Forelimb muscle (tissue), 1 donor: ENCODE results near the gene NUDT14. TPM values are rescaled to one million over a fixed set of nuclear protein-coding genes. Genes with fewer than 3 reads are reported as not detected.

ENCODE experiments used
- DNase-seq: peaks from one replicate; pipeline ENCODE4 v3.0.0-alpha.2; 2013; ENCODE audit warnings: low read depth
- polyA plus RNA-seq: library from polyadenylated mRNA; unstranded; fragments of 120-200 nt; gene quantifications from one replicate; pipeline ENCODE4 v1.2.1, GENCODE V29; 2013; ENCODE audit not compliant: insufficient read length

Gene NUDT14
- polyA plus RNA-seq, 1 donor, result 12.2 TPM

- no peak for DNase-seq
Measured at GRCh38 chr14:105159344-105159743, 21.8 kb downstream of the NUDT14 start.

- no peak for DNase-seq
Measured at GRCh38 chr14:105158794-105159193, 22.3 kb downstream of the NUDT14 start.

DNA sequence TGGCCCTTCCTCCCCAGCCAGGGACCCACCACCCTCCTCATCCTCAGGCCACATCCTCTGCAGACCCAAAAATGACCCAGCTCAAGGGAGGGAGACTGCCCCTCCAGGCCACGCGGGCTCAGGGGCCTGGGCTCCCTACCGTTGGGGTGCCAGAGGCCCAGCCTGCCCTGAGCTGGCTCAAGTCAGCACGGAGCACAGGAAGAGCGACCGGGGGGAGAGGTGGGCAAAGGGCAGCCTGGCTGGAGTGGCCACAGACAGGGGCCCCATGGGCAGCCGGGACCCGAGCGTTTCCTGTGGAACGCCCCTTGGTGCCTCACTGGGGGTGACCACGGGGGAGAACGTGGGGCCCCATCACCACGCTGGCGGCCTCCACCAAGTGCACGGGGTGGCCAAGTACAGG, 23.2 kb downstream of the NUDT14 start:
- no peak for DNase-seq

DNA sequence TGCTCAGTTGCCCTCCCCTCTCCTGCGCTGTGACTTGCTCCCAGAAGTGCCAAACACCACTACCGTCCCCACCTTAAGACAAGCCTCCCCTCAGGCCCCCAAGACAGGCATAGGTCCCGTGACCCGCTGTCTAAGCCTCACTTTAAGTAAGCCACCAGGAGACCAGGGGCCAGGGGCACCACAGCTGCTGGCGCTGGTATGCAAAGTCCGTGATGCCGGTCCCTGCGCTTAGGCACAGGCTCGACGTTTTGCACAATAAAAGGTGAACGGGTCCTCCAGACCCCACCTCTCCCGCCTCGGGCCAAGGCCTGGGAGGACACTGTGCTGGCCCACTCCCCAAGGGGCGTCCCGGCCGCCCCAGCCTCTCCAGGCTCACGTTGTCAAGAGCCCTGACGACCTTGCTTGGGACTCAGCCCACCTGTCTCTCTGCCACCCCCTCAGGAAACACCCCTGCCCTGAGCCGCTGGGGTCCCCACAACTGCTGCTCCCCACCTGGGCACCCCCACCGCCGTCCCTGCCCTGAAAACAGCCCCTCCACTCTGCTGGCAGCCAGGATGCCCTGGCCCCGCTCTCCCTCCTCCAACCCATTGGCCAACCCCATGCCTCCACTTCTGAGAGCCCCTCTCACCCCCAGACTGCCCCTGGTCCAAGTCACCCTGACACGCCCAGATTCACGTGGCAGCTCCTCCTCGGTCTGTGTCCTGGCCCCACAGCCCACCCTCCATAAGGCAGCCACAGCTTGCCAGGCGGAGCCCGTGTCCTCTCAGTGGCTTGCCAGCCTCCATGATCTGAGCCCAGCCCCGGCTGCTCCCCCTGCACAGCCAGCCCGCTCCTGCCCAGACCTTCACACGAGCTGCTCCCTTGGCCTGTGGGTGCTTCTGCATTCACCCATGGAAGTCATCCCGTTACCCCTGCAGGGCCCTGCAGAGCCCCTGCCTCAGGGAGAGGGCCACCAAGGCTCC, 24.4 kb downstream of the NUDT14 start:
- DNase-seq, result no peak

GRCh38 chr14:105155681-105156413, 25.3 kb downstream of the NUDT14 start:
- no peak for DNase-seq

- no peak for DNase-seq
Measured at GRCh38 chr14:105155071-105155651, 26.0 kb downstream of the NUDT14 start.

- no peak for DNase-seq
Measured at GRCh38 chr14:105154476-105154871, 26.6 kb downstream of the NUDT14 start.

GRCh38 chr14:105153739-105154475, 27.2 kb downstream of the NUDT14 start:
- no peak for DNase-seq

DNA sequence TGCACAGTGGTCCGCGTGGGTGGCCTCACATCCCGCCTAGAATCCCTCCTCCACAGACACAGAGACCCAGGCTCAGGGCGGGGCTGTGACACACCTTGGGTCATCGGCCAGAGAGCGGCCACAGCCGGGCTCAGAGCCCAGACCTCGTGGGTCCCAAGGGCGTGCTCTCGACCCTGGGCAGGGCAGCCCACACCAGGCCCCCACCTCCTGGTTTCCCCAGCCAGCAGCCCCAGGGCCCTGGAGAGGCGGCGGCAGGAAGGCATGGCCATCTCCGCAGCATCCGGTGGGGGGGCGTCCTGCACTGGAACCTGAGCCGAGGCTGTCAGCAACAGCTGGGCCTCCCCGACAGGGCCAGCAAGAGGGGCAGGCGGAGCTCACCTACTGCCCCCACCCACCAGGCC, 27.8 kb downstream of the NUDT14 start:
- no peak for DNase-seq

DNA sequence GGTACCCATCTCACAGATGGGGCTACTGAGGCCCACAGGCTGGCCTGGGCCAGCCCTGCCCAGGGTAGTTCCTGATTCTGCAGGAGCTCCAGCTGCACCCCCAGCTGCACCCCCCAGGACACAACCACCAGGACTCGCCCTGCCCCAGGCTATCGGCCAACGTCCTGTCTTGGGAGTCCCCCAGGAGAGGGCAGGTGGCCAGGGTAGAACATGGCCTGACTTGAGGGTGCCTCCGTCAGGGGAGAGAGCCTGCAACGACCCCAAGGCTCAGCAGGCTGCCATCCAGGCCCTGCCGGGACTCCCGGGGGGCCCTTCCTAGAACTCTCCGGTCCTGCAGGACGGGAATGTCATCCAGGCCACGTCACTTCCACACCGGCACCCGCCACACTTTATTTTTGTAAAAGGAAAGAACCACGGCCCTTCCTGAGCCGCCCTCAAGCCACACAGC, 28.3 kb downstream of the NUDT14 start:
- no peak for DNase-seq

- no peak for DNase-seq
Measured at GRCh38 chr14:105151838-105152793, 29.0 kb downstream of the NUDT14 start.

- no peak for DNase-seq
Measured at GRCh38 chr14:105151084-105151837, 29.9 kb downstream of the NUDT14 start.

GRCh38 chr14:105150368-105151083, 30.6 kb downstream of the NUDT14 start:
- DNase-seq, result no peak

DNA sequence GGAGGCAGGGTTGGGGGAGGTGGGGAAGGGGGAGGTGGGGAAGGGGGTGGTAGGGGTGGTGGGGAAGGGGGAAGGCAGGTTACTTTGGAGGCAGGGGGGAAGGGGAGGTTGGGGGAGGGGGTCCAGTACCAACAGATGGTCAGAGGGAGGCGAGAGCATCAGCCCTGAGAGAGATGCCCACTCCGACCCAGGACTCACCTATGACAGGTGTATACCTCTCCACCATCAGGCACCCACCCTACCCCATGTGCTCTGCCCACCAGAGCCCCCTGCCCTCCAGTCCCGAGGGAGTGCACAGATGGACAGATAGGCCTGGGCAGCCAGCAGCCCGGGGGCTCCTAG, 31.1 kb downstream of the NUDT14 start:
- DNase-seq, result no peak

DNA sequence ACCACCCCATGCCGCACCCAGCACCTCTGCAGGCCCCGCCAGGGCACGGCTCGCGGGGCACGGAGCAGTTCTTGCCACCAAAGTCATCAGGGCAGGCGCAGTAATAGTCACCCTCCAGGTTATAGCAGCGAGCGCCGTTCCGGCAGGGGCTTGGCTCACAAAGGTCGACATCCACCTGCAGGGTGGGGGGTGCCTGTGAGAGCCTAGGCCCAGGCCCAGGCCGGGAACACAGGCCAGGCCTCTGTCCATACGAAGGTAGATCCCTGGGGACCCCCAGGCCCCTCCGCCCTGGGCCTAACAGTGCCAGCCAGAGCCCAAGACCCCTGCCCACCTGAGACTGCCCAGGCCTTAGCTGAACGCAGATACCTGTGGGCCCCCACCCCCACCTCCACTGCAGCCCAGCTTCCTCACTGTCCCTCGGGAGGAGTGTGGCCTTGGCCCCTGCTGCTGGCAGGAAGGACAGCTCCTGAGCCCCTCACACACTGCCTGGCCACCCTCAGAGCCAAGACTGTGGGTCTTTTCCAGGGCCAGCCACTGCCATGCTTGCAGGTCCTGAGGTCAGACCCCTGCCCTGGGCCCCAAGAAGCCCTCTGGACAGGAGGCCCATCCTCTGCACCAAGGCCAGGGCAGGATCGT, 31.8 kb downstream of the NUDT14 start:
- DNase-seq, result no peak

GRCh38 chr14:105148604-105149145, 32.4 kb downstream of the NUDT14 start:
- DNase-seq, result no peak

GRCh38 chr14:105147671-105148603, 33.2 kb downstream of the NUDT14 start:
- DNase-seq, result no peak
